ENCODE measurements around the gene RSPH4A. TPM values are rescaled to one million over a fixed set of nuclear protein-coding genes. Genes with fewer than 3 reads are reported as not detected.
A peak's percentile ranks its signal among the peaks of the same experiment; 100 is the strongest.
"Not testable (repeated sequence)": the region's sequence is repeated elsewhere in the genome, so short reads cannot be mapped to it uniquely, and the experiment has no call there.

Gene RSPH4A
- total and polyA plus RNA-seq, 9 of the 15 experiments (the other 6 are each of a cell fraction or from before 2014, with no cell fraction given), result 0.04 to 0.30 (median 0.11) TPM

GRCh38 chr6:116603916-116604315 lies 12.4 kb upstream of the RSPH4A start:
- H3K27ac ChIP-seq (ENCODE audit: extremely low read depth, low read depth, low read length); in situ Hi-C loops (cut with MboI); H3K4me3 ChIP-seq; POLR2A ChIA-PET; H3K9ac ChIP-seq (ENCODE audit: insufficient read depth in 1 of 2, low read depth in 2 of 2, low read length in 2 of 2); H2AFZ ChIP-seq (ENCODE audit: low read depth, low read length); FAIRE-seq; H3K36me3 ChIP-seq (ENCODE audit: control insufficient read depth, insufficient read depth, low read length); H3K4me2 ChIP-seq (ENCODE audit: insufficient read depth, low read length); H4K20me1 ChIP-seq (replicated peaks; ENCODE audit: control insufficient read depth, insufficient read depth, low read length); DNase-seq (ENCODE audit: extremely low read depth in 1 of 4, low spot score in 3 of 4); intact Hi-C loops (cut with micrococcal nuclease); BruUV-seq (replicated peaks); H3K9me3 ChIP-seq (replicated peaks; ENCODE audit: control insufficient read depth, insufficient read depth, low read depth, low read length); H3K79me2 ChIP-seq (ENCODE audit: control insufficient read depth, insufficient read depth, low read length); CTCF ChIA-PET (ENCODE audit: low intra/inter-chr PET ratio); H3K9me1 ChIP-seq (ENCODE audit: control insufficient read depth, insufficient read depth, low read length); H3K4me1 ChIP-seq (replicated peaks in 1 of 2; ENCODE audit: control insufficient read depth in 2 of 2, insufficient read depth in 2 of 2, low read length in 2 of 2); ATAC-seq; H3K27me3 ChIP-seq (ENCODE audit: control insufficient read depth in 2 of 2, insufficient read depth in 2 of 2, low read length in 2 of 2): not testable (repeated sequence)
- WGBS (ENCODE audit: insufficient coverage, low coverage, missing lambda C conversion rate), result 52% methylated on average over 3 of the region's 3 CpGs
- peak; percentile 95 for TF ChIP-seq ZNF431 (CRISPR knock-in tag; IDR thresholded peaks at IDR 0.05)

GRCh38 chr6:116604868-116605267 lies 11.4 kb upstream of the RSPH4A start:
- in situ Hi-C loops (cut with MboI); BruUV-seq (replicated peaks); H3K9me1 ChIP-seq (ENCODE audit: control insufficient read depth, insufficient read depth, low read length); H3K79me2 ChIP-seq (ENCODE audit: control insufficient read depth, insufficient read depth, low read length); H3K4me3 ChIP-seq; H3K4me1 ChIP-seq (replicated peaks in 1 of 2; ENCODE audit: control insufficient read depth in 2 of 2, insufficient read depth in 2 of 2, low read length in 2 of 2); CTCF ChIA-PET (ENCODE audit: low intra/inter-chr PET ratio); H3K36me3 ChIP-seq (ENCODE audit: control insufficient read depth, insufficient read depth, low read length); FAIRE-seq; H3K27me3 ChIP-seq (ENCODE audit: control insufficient read depth in 2 of 2, insufficient read depth in 2 of 2, low read length in 2 of 2); H2AFZ ChIP-seq (ENCODE audit: low read depth, low read length); POLR2A ChIA-PET; H4K20me1 ChIP-seq (replicated peaks; ENCODE audit: control insufficient read depth, insufficient read depth, low read length); H3K27ac ChIP-seq (ENCODE audit: extremely low read depth, low read depth, low read length); intact Hi-C loops (cut with micrococcal nuclease); H3K9me3 ChIP-seq (replicated peaks; ENCODE audit: control insufficient read depth, insufficient read depth, low read depth, low read length); H3K4me2 ChIP-seq (ENCODE audit: insufficient read depth, low read length); H3K9ac ChIP-seq (ENCODE audit: insufficient read depth in 1 of 2, low read depth in 2 of 2, low read length in 2 of 2); ATAC-seq; DNase-seq (ENCODE audit: extremely low read depth in 1 of 4, low spot score in 3 of 4): not testable (repeated sequence)
- 47% methylated on average over 3 of the region's 3 CpGs for whole genome bisulfite sequencing (ENCODE audit: insufficient coverage, low coverage, missing lambda C conversion rate)

All from K562 (cell line).